GF-D8 (cell line): ENCODE data around the gene MUS81.

Experiments
- DNase-seq: peaks from one replicate; lab custom pipeline; 2025; lab: John Stamatoyannopoulos, UW

The MUS81 gene

DNA sequence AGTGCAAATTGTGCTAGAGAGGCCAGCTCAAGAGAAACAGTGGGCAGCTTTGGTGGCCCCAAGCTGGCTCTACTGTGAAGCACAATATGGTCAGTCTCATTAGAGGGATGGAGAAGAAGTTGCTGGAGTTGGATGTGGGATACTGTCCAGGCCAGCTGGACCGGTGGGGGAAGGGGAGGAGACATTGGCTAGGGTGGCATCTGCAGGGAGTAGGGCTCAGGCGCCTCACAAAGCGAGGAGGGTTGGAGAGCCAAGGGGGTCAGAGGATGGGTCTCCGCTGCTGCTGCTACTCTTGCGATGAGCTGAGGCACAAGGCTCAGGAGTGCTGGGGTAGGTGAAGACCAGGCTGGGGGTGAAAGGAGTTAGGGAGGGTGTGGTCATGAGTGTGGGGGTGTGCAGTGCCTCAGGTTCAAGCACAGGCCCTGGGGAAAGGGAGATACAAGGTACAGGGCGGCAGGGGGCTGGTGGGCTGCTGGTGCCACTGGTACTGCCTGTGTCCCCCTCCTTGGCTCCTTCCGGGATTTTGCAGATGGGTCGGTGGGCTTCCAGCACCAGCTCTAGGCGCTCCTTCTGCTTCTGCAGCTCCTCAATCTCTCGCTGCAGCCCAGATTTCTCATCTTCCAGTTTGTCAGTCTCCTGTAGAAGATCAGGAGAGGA lies 32.6 kb downstream of the MUS81 start:
- DNase-seq = no peak

DNA sequence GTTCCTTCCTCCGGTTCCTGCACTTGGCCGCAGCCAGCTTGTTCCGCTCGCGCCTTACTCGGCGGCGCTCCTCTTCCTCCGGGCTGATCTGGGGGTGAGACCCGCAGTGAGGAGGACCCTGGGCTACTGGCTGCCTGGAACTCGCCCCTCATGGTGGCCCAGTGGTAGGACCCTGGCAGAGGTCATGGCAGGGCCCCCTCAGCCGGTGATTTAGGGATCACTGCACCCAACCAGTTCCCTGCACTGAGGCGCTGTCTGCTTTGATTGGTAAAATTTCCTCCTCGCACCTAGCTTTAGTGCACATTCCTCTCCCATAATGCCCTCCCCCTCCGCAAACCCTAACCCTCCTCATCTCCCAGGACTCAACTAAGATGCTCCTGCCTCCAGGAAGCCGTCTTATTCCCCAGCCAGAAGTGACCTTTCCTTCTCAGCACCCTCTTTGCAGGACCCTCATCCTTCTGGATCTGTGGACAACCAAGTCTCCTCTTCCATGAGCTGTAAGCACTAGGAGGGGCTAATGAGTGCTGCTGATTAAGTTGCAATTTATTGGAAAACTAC lies 33.9 kb downstream of the MUS81 start:
- no peak for DNase-seq

GRCh38 chr11:65895482-65895981 lies 35.3 kb downstream of the MUS81 start:
- DNase-seq = no peak

GRCh38 chr11:65896034-65896999 lies 36.1 kb downstream of the MUS81 start:
- DNase-seq = no peak

- no peak for DNase-seq
Measured at GRCh38 chr11:65897020-65897471, 36.8 kb downstream of the MUS81 start.

DNA sequence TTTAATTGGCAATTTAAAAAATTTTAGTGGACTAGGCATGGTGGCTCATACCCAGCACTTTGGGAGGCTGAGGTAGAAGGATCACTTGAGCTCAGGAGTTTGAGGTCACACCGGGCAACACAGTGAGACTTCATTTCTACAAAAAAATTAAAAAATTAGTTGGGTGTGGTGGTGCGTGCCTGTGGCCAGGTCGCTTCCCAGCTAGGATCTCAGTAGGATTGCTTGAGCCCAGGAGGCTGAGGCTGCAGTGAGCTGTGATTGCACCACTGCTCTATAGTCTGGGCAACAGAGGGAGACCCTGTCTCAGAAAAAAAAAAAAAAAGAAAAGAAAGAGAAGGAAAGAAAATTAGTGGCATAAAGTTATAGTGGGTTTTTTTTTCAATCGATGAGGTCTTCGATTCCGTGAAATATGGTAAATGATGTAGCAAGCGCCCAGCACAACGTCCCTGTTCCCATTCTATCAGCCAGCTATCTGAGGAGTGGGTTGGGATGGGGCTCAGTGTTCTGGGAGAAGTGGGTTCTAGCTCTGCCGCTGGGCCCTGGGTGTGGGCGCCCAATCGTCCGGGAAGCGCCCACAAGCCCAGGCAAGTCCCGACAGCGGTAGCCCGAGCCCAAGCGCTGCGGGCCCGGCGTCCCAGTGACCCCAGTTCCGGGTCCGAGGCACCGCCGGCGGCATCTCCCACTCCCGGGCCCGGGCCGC lies 38.6 kb downstream of the MUS81 start:
- DNase-seq = no peak

GRCh38 chr11:65899356-65900124 lies 39.3 kb downstream of the MUS81 start:
- peak; percentile 26 for DNase-seq

DNA sequence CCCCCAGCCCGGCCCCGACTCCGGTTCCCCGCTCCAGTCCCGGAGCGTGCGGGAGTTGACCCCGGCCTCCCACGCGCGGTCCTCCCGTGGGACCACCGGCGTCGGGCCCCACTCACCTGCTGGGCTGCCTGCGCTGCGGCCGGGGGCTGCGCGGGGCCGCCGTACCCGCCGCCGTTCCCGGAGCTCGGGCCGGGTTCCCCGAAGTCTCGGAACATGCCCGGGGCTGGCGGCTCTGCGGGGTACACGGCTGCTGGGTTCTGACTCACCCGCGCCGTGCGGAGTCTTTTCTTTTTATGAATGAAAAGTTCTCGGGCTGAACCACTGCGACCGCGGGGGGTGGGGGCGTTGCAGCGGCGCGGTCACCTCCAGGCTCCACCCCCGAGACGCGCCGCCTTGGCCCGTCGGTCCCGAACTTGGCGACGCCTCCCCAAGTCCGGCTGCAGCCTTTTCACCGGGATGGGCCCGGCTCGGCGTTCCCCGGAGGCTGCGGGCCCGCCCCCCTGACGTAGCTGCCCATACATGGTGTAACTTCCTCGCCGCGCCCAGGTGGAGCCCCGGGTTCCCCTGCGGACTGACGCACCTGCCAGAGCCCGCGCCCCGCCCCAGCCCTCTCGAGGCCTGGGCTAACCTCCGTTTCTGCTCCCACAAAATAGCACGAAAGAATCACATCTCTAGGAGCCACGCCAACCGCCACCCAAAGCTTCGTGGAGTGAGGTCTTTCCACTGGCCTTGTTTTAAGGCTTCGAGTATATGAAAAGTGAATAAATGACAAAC lies 40.1 kb downstream of the MUS81 start, which contains the start of gene FOSL1:
Gene FOSL1, minus strand, starts transcription at position 264 of the 774 bp plus-strand sequence. Its CDS starts 49 bp downstream, at position 215.
- DNase-seq = peak; percentile 61

DNA sequence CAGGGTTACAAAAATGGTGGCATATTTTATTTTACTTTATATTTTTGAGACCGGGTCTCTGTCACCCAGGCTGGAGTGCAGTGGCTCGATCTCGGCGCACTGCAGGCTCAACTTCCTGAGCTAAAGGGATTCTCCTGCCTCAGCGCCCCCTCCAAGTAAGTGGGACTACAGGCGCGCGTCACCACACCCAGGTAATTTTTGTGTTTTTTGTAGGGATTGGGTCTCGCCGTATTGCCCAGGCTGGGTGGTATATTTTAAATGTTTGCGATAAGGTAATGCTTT lies 40.6 kb downstream of the MUS81 start:
- DNase-seq = no peak

DNA sequence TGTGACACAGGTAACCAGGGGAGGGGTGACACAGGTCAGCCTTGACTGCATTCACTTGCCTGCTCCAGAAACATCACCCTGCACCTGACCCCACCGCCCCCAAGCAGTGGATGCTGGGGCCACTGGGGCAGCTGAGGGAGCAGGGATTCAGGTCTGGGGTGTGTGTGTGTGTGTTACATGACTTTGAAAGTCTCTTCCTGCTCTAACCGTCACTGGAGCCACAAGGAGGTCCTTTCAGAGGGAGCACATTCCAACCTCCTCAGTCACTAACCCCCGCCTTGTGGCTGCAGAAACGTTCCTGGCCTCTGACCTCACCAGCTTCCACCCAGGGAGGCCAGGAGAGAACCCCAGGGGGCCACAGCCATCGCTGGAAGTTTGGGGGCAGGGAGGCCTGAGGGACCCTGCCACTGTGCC lies 42.8 kb downstream of the MUS81 start:
- DNase-seq = no peak

DNA sequence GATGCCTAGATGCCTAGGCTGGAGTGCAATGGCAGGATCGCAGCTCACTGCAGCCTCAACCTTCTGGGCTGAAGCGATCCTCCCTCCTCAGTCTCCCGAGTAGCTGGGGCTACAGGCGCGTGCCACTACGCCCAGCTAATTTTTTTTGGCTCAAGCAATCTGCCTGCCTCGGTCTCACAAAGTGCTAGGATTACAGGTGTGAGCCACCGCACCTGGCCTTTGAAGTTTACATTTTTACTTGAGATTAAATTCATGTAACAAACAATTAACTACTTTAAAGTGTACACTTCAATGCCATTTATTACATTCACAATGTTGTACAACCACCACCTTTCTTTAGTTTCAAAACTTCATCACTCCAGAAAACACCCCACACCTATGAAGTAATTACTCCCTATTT lies 43.5 kb downstream of the MUS81 start:
- no peak for DNase-seq

DNA sequence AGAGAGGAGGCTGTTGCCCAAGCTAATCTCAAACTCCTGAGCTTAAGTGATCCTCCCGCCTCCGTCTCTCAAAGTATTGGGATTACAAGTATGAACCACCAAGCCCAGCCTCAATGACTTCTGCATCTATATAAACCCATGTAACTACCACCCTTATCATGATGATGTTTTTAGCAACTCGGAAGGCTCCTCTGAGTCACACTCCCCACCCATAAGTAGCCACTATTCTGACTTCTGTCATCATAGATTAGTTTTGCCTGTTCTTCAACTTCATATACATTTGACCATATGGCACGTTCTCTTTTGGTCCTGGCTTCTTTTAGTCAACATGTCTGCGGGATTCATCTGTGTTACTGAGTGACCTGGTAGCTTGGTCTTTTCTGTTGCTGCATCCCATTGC lies 46.4 kb downstream of the MUS81 start:
- no peak for DNase-seq

- DNase-seq = no peak
Measured at GRCh38 chr11:65907878-65908277, 47.6 kb downstream of the MUS81 start.

- DNase-seq = no peak
Measured at GRCh38 chr11:65911682-65912568, 51.7 kb downstream of the MUS81 start.

DNA sequence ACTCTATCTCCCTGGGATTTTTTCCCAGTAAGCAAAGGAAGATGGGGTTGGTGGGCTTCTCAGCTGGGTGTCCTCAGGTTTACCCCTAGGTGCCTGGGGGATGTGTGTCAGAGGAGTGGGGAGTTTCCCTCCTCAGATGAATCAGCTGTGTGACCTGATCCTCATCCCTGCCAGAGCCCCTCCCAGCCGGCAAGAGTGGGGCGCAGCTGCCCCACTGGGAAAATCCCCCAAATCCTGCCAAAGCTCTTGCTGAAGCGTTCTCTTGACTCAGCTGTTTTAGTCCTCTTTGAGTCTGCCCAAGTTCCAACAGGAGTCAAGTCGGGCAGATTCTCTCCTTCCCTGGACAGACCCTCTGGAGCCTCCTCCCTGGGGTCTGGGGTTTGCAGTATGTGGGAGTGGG lies 52.6 kb downstream of the MUS81 start:
- no peak for DNase-seq

GRCh38 chr11:65915101-65915820 lies 55.0 kb downstream of the MUS81 start:
- no peak for DNase-seq

DNA sequence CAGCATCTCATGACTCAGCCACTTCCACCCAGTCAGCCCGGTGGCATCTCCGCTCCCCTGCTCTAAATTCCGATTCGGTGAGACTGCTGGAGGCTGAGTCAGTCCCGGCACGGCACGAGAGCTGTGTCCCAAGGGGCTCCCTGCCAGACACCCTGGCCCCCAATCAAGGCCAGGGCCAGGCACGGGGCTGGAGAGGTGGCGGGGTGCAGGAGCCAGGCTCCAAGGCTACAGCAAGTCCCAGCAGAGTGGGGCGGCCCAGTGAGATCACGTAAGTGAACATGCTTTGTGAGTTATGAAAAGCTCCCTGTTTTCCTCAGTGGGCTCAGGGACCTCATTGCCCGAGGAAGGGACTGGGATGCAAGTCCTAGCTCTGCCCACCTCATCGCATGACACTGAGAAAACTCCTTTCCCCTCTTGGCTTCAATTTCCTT lies 55.6 kb downstream of the MUS81 start:
- DNase-seq = no peak
